HAP-1 (cell line): Measurements from ENCODE around the gene GALNTL6.
"Not testable (repeated sequence)": the region's sequence is repeated elsewhere in the genome, so short reads cannot be mapped to it uniquely, and the experiment has no call there.

Source experiments
- DNase-seq, 2 experiments: peaks; one replicate each; pipeline ENCODE4 v3.0.0-alpha.2; 2016 to 2020; ENCODE audit warnings: low spot score in 2 of 2
- H3K27me3 ChIP-seq: fragments of 250-450 bp; sonication (Bioruptor Pico); 2 replicates; pipeline ENCODE4 v1.5.1; 2020; ENCODE audit warnings: low read depth, mild to moderate bottlenecking, moderate library complexity
- H3K36me3 ChIP-seq: fragments of 250-450 bp; sonication (Bioruptor Pico); replicated peaks from 2 replicates; pipeline ENCODE4 v1.5.1; 2020; ENCODE audit warnings: mild to moderate bottlenecking
- H3K4me1 ChIP-seq: fragments of 250-450 bp; sonication (Bioruptor Pico); 2 replicates; pipeline ENCODE4 v1.5.1; 2020; ENCODE audit warnings: mild to moderate bottlenecking
- H3K4me3 ChIP-seq: fragments of 250-450 bp; sonication (Bioruptor Pico); 2 replicates; pipeline ENCODE4 v1.5.1; 2020; ENCODE audit warnings: mild to moderate bottlenecking, moderate library complexity
- H3K9me3 ChIP-seq: fragments of 250-450 bp; sonication (Bioruptor Pico); 2 replicates; pipeline ENCODE4 v1.5.1; 2020; ENCODE audit warnings: mild to moderate bottlenecking, moderate library complexity
- in situ Hi-C: fragments of 300-500 bp; cut with MboI; formaldehyde crosslinking; loops from 3 replicates; pipeline ENCODE4 v1.14.3; 2020; ENCODE audit warnings: low sequenced_read_pairs, inconsistent platforms, mixed read lengths

Gene GALNTL6

GRCh38 chr4:172379834-172380233 lies 566.6 kb downstream of the GALNTL6 start:
- no peak for DNase-seq
- Histone ChIP-seq H3K9me3 (no peaks in the 10 kb centered on the region), H3K4me3 (no peak overlapping the region), H3K27me3 (no peaks in the 10 kb centered on the region), H3K4me1 (no peaks in the 10 kb centered on the region), H3K36me3 (no peaks in the 10 kb centered on the region)
- in situ Hi-C loops = no loop called here

GRCh38 chr4:172390331-172390730 lies 577.1 kb downstream of the GALNTL6 start:
- DNase-seq = no peak
- in situ Hi-C loops = no loop called here
- H3K27me3 ChIP-seq = no peaks in the 10 kb centered on the region
- H3K36me3 ChIP-seq = no peaks in the 10 kb centered on the region
- H3K9me3 ChIP-seq = no peaks in the 10 kb centered on the region
- H3K4me3 ChIP-seq = no peak overlapping the region
- H3K4me1 ChIP-seq = no peaks in the 10 kb centered on the region

GRCh38 chr4:172392741-172393140 lies 579.5 kb downstream of the GALNTL6 start:
- H3K4me1 ChIP-seq = no peaks in the 10 kb centered on the region
- H3K27me3 ChIP-seq = no peaks in the 10 kb centered on the region
- no peak for DNase-seq
- in situ Hi-C loops = no loop called here
- no peaks in the 10 kb centered on the region for H3K36me3 ChIP-seq
- no peaks in the 10 kb centered on the region for H3K9me3 ChIP-seq
- no peak overlapping the region for H3K4me3 ChIP-seq

GRCh38 chr4:172393220-172393619 lies 580.0 kb downstream of the GALNTL6 start:
- DNase-seq = no peak
- Histone ChIP-seq H3K27me3 (no peaks in the 10 kb centered on the region), H3K36me3 (no peaks in the 10 kb centered on the region), H3K4me1 (no peaks in the 10 kb centered on the region), H3K9me3 (no peaks in the 10 kb centered on the region), H3K4me3 (no peak overlapping the region)
- in situ Hi-C loops = no loop called here

- no peaks in the 10 kb centered on the region for H3K27me3 ChIP-seq
- DNase-seq = no peak
- in situ Hi-C loops = no loop called here
- H3K9me3 ChIP-seq = no peaks in the 10 kb centered on the region
- H3K36me3 ChIP-seq = no peaks in the 10 kb centered on the region
- no peaks in the 10 kb centered on the region; the same call in 1 of the 2 replicates for H3K4me1 ChIP-seq
- no peak overlapping the region for H3K4me3 ChIP-seq
Observed at GRCh38 chr4:172404676-172405075, 591.5 kb downstream of the GALNTL6 start.

- Histone ChIP-seq H3K4me1 (no peaks in the 10 kb centered on the region), H3K27me3 (no peaks in the 10 kb centered on the region), H3K36me3 (no peaks in the 10 kb centered on the region), H3K4me3 (no peak overlapping the region), H3K9me3 (no peaks in the 10 kb centered on the region)
- DNase-seq = no peak
- in situ Hi-C loops = no loop called here
Observed at GRCh38 chr4:172410363-172410762, 597.2 kb downstream of the GALNTL6 start.

- Histone ChIP-seq H3K27me3 (no peaks in the 10 kb centered on the region), H3K36me3 (no peaks in the 10 kb centered on the region), H3K4me1 (no peaks in the 10 kb centered on the region), H3K4me3 (no peak overlapping the region), H3K9me3 (no peaks in the 10 kb centered on the region)
- DNase-seq = no peak
- in situ Hi-C loops = no loop called here
Observed at GRCh38 chr4:172411149-172411548, 597.9 kb downstream of the GALNTL6 start.

GRCh38 chr4:172412851-172413580 lies 599.8 kb downstream of the GALNTL6 start:
- in situ Hi-C loops = no loop called here
- DNase-seq = no peak

GRCh38 chr4:172428979-172429378 lies 615.8 kb downstream of the GALNTL6 start:
- H3K4me1 ChIP-seq, H3K9me3 ChIP-seq, H3K27me3 ChIP-seq, H3K4me3 ChIP-seq, in situ Hi-C loops, DNase-seq, H3K36me3 ChIP-seq: not testable (repeated sequence)

More at GRCh38 chr4:172412851-172413580, 599.8 kb downstream of the GALNTL6 start:
- Histone ChIP-seq H3K4me3 (no peak overlapping the region), H3K4me1 (no peaks in the 10 kb centered on the region), H3K36me3 (no peaks in the 10 kb centered on the region), H3K9me3 (no peaks in the 10 kb centered on the region), H3K27me3 (no peaks in the 10 kb centered on the region)

GRCh38 chr4:172480471-172480870 lies 667.3 kb downstream of the GALNTL6 start:
- H3K4me3 ChIP-seq = no peak overlapping the region
- in situ Hi-C loops = no loop called here
- no peaks in the 10 kb centered on the region for H3K4me1 ChIP-seq
- DNase-seq = no peak
- no peaks in the 10 kb centered on the region for H3K9me3 ChIP-seq
- H3K36me3 ChIP-seq = no peaks in the 10 kb centered on the region
- H3K27me3 ChIP-seq = no peaks in the 10 kb centered on the region

GRCh38 chr4:172481802-172482508 lies 668.8 kb downstream of the GALNTL6 start:
- Histone ChIP-seq H3K4me3 (no peak overlapping the region), H3K9me3 (no peaks in the 10 kb centered on the region), H3K36me3 (no peaks in the 10 kb centered on the region), H3K4me1 (peaks cover 12% of the 10 kb centered on the region), H3K27me3 (no peaks in the 10 kb centered on the region)
- DNase-seq = no peak
- in situ Hi-C loops = no loop called here

- Histone ChIP-seq H3K36me3 (no peaks in the 10 kb centered on the region), H3K27me3 (no peaks in the 10 kb centered on the region), H3K9me3 (no peaks in the 10 kb centered on the region), H3K4me1 (peaks cover 14% of the 10 kb centered on the region), H3K4me3 (no peak overlapping the region)
- DNase-seq = no peak
- in situ Hi-C loops = no loop called here
Observed at GRCh38 chr4:172485007-172485406, 671.8 kb downstream of the GALNTL6 start.

GRCh38 chr4:172486531-172486930 lies 673.3 kb downstream of the GALNTL6 start:
- H3K4me1 ChIP-seq = peaks cover 14% of the 10 kb centered on the region
- in situ Hi-C loops = no loop called here
- no peak overlapping the region for H3K4me3 ChIP-seq
- H3K9me3 ChIP-seq = no peaks in the 10 kb centered on the region
- H3K27me3 ChIP-seq = no peaks in the 10 kb centered on the region
- peak in 1 of 2 experiments; percentile 82 for DNase-seq
- no peaks in the 10 kb centered on the region for H3K36me3 ChIP-seq

- H3K4me1 ChIP-seq = peaks cover 14% of the 10 kb centered on the region
- no peaks in the 10 kb centered on the region for H3K27me3 ChIP-seq
- no peak for DNase-seq
- H3K36me3 ChIP-seq = no peaks in the 10 kb centered on the region
- no peak overlapping the region for H3K4me3 ChIP-seq
- in situ Hi-C loops = no loop called here
- H3K9me3 ChIP-seq = no peaks in the 10 kb centered on the region
Observed at GRCh38 chr4:172489861-172490260, 676.7 kb downstream of the GALNTL6 start.
